ENCODE data around the gene SH3TC1.

SH3TC1 gene

GRCh38 chr4:8211737-8212581 lies 12.9 kb downstream of the SH3TC1 start:
- no peaks in the 10 kb centered on the region for H3K27me3 ChIP-seq (ENCODE audit: low read depth, low read length)
- no peak overlapping the region for H3K27ac ChIP-seq (ENCODE audit: low read length)

GRCh38 chr4:8212622-8213021 lies 13.5 kb downstream of the SH3TC1 start:
- no peaks in the 10 kb centered on the region for H3K9me3 ChIP-seq (ENCODE audit: control insufficient read depth in 1 of 2, low read length in 2 of 2)
- H3K36me3 ChIP-seq (ENCODE audit: control insufficient read depth in 1 of 2, insufficient read depth in 2 of 2, low read length in 2 of 2), result peaks cover 0 to 3% of the 10 kb centered on the region in 2 donors
- H3K27me3 ChIP-seq (ENCODE audit: low read depth, low read length), result no peaks in the 10 kb centered on the region
- no peaks in the 10 kb centered on the region for H3K4me1 ChIP-seq (ENCODE audit: control insufficient read depth in 1 of 2, insufficient read depth in 2 of 2, low read length in 2 of 2)
- H3K4me3 ChIP-seq (ENCODE audit: low read depth in 1 of 2, low read length in 2 of 2), result no peak overlapping the region
- no peak overlapping the region for H3K27ac ChIP-seq (ENCODE audit: low read length)

More at GRCh38 chr4:8211737-8212581, 12.9 kb downstream of the SH3TC1 start:
- Histone ChIP-seq H3K4me3 (ENCODE audit: low read depth in 1 of 2, low read length in 2 of 2) (no peak overlapping the region), H3K4me1 (ENCODE audit: control insufficient read depth in 1 of 2, insufficient read depth in 2 of 2, low read length in 2 of 2) (no peaks in the 10 kb centered on the region), H3K9me3 (ENCODE audit: control insufficient read depth in 1 of 2, low read length in 2 of 2) (no peaks in the 10 kb centered on the region), H3K36me3 (ENCODE audit: control insufficient read depth in 1 of 2, insufficient read depth in 2 of 2, low read length in 2 of 2) (peaks cover 0 to 3% of the 10 kb centered on the region in 2 donors)

DNA sequence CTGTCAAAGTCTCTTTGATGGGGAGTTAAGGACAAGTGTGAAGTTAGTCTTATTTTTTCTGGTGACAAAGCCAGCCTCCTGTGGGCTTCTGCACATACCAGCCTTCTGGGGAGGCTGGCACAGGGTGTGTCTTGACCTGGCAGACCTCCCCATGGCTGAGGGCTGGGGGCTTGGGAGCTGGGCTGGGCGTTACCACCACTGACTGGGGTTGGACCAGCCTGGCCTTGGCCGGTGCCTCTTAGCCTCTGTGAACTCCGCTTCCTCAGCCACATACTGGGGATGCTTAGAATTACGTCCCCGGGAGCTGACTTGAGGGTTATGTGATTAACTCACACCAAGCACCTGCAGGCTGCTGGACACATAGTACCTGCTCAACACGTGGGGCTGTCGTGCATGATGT lies 14.0 kb downstream of the SH3TC1 start:
- Histone ChIP-seq H3K4me1 (ENCODE audit: control insufficient read depth in 1 of 2, insufficient read depth in 2 of 2, low read length in 2 of 2) (no peaks in the 10 kb centered on the region), H3K27me3 (ENCODE audit: low read depth, low read length) (no peaks in the 10 kb centered on the region), H3K9me3 (ENCODE audit: control insufficient read depth in 1 of 2, low read length in 2 of 2) (no peaks in the 10 kb centered on the region), H3K4me3 (ENCODE audit: low read depth in 1 of 2, low read length in 2 of 2) (no peak overlapping the region), H3K27ac (ENCODE audit: low read length) (no peak overlapping the region), H3K36me3 (ENCODE audit: control insufficient read depth in 1 of 2, insufficient read depth in 2 of 2, low read length in 2 of 2) (peaks cover 0 to 3% of the 10 kb centered on the region in 2 donors)

DNA sequence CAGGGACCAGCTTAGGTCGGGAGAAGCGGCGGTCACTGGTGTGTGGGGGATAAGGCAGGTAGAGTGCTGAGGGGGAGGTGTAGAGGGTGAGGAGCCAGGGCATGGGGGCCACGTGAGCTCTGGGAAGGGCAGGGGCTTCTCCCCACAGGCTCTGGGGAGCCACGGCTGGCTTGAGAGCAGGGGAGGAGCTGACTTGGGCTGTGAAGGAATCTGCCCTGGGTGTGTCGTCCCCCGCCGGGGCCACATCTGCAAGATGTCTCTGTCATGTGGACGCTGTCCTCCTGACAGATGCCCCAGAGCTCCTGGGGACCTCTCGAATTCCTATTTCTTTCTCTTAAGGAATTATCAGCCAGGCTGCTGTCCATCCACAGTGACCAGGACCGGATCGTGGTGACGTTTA lies 15.0 kb downstream of the SH3TC1 start:
- Histone ChIP-seq H3K36me3 (ENCODE audit: control insufficient read depth in 1 of 2, insufficient read depth in 2 of 2, low read length in 2 of 2) (peaks cover 0 to 3% of the 10 kb centered on the region in 2 donors), H3K27me3 (ENCODE audit: low read depth, low read length) (no peaks in the 10 kb centered on the region), H3K4me1 (ENCODE audit: control insufficient read depth in 1 of 2, insufficient read depth in 2 of 2, low read length in 2 of 2) (no peaks in the 10 kb centered on the region), H3K4me3 (ENCODE audit: low read depth in 1 of 2, low read length in 2 of 2) (no peak overlapping the region), H3K27ac (ENCODE audit: low read length) (no peak overlapping the region), H3K9me3 (ENCODE audit: control insufficient read depth in 1 of 2, low read length in 2 of 2) (no peaks in the 10 kb centered on the region)

DNA sequence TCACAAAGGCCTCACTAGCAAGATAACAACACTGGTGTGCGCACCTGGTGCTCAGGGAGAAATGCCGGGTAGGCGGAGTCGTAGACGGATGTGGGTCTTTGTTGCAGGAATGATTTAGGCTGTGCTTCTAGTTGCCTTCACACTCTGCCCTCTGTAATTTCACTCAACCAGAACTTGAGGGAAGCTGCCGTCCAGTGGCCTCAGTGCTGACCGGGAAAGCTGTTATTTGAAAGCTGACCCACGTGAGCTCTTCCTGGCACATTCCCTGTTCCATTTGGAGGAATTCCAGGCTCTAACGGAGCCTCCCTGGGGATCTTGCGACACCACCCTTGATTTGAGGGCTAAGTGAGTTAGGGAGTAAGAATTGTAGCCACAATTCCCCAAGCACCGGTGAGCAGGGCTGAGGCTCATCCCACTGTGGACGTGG lies 15.9 kb downstream of the SH3TC1 start:
- Histone ChIP-seq H3K4me3 (ENCODE audit: low read depth in 1 of 2, low read length in 2 of 2) (no peak overlapping the region), H3K36me3 (ENCODE audit: control insufficient read depth in 1 of 2, insufficient read depth in 2 of 2, low read length in 2 of 2) (peaks cover 0 to 3% of the 10 kb centered on the region in 2 donors), H3K4me1 (ENCODE audit: control insufficient read depth in 1 of 2, insufficient read depth in 2 of 2, low read length in 2 of 2) (no peaks in the 10 kb centered on the region), H3K9me3 (ENCODE audit: control insufficient read depth in 1 of 2, low read length in 2 of 2) (no peaks in the 10 kb centered on the region), H3K27me3 (ENCODE audit: low read depth, low read length) (no peaks in the 10 kb centered on the region), H3K27ac (ENCODE audit: low read length) (no peak overlapping the region)

DNA sequence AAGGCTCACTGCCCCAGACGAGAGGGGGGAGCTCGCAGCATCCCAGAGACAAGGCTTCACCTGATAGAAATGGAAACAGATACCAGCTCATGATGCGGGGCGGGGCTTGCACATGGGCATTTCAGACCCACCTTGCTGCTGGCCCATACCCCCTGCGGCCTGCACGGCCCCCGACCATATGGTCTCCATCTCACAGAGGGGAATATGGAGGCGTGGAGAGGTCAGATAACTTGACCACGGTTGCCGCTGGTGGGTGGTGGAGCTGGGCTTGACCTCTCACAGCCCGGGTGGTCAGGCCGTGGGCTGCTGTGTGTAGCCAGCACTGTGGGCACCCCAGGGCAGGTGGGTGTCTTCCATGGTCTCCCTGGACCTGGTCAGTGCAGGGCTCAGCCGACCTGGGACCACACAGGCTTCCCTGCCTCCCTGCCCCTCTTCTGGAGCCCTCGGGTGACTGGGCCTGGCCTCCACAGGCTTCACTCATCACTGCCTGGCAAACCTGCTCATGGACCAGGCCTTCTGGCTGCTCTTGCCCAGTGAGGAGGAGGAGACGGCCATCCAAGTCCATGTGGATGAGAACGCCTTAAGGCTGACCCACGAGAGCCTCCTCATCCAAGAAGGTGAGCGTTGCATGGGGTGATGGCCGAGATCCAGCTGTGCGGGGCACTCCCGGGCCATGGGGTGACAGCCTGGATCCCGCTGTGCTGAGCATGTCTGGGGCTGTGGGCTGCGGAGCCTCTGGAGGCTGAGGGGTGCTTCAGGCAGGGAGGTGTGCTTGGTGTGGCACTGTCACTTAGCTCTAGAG lies 16.8 kb downstream of the SH3TC1 start:
- Histone ChIP-seq H3K4me3 (ENCODE audit: low read depth in 1 of 2, low read length in 2 of 2) (no peak overlapping the region), H3K27me3 (ENCODE audit: low read depth, low read length) (no peaks in the 10 kb centered on the region), H3K27ac (ENCODE audit: low read length) (no peak overlapping the region), H3K4me1 (ENCODE audit: control insufficient read depth in 1 of 2, insufficient read depth in 2 of 2, low read length in 2 of 2) (no peaks in the 10 kb centered on the region), H3K9me3 (ENCODE audit: control insufficient read depth in 1 of 2, low read length in 2 of 2) (no peaks in the 10 kb centered on the region), H3K36me3 (ENCODE audit: control insufficient read depth in 1 of 2, insufficient read depth in 2 of 2, low read length in 2 of 2) (peaks cover 0 to 3% of the 10 kb centered on the region in 2 donors)

DNA sequence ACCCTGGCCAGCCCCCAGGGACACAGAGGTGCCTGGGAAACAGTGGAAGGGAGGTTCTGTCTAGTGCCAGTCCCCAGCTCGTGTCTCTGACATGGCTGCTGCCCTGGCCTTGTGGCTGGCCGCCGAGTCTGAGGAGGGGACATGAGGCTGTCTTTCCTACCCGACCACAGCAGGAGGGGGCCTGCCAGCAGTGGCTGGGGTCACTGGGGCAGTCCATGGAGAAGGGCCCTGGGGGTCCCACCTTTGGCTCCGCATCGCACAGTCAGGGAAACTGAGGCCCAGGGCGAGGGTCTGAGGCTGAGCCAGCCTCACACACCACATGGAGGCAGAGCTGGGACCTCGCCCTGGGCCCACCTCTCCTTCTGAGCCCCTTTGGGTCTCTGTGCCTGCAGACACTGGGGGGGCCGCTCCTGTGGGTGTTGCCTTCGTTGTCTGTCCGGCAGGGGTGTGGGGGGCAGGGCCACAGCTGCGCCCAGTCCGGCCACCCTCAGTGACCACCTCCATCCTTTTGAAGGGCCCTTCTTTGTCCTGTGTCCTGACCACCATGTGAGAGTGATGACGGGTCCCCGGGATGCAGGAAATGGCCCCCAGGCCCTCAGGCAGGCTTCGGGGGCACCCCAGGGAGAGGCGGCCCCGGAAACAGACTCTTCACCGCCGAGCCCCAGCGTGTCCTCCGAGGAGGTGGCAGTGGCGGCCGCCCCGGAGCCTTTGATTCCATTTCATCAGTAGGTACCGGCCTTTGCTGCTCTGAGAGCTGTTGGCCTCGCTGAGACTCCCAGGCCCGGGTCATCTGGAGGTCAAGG lies 17.6 kb downstream of the SH3TC1 start:
- Histone ChIP-seq H3K36me3 (ENCODE audit: control insufficient read depth in 1 of 2, insufficient read depth in 2 of 2, low read length in 2 of 2) (peaks cover 0 to 3% of the 10 kb centered on the region in 2 donors), H3K4me3 (ENCODE audit: low read depth in 1 of 2, low read length in 2 of 2) (no peak overlapping the region), H3K27ac (ENCODE audit: low read length) (no peak overlapping the region), H3K9me3 (ENCODE audit: control insufficient read depth in 1 of 2, low read length in 2 of 2) (no peaks in the 10 kb centered on the region), H3K4me1 (ENCODE audit: control insufficient read depth in 1 of 2, insufficient read depth in 2 of 2, low read length in 2 of 2) (no peaks in the 10 kb centered on the region), H3K27me3 (ENCODE audit: low read depth, low read length) (no peaks in the 10 kb centered on the region)

DNA sequence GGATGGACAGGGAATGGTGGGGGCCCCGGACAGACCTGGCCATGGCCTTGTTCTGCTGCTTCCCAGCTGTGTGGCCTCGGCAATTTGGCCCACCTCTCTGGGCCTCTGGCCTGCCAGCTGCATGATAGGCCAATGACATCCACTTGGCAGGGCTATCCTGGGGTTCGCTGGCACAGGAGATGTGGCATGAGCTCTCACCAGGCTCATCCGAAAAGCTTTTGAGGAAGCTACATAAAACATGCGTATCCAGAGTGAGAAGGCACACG lies 18.1 kb downstream of the SH3TC1 start:
- H3K9me3 ChIP-seq (ENCODE audit: control insufficient read depth in 1 of 2, low read length in 2 of 2), result no peaks in the 10 kb centered on the region
- H3K27ac ChIP-seq (ENCODE audit: low read length), result no peak overlapping the region
- H3K36me3 ChIP-seq (ENCODE audit: control insufficient read depth in 1 of 2, insufficient read depth in 2 of 2, low read length in 2 of 2), result peaks cover 0 to 3% of the 10 kb centered on the region in 2 donors
- H3K4me3 ChIP-seq (ENCODE audit: low read depth in 1 of 2, low read length in 2 of 2), result no peak overlapping the region
- H3K4me1 ChIP-seq (ENCODE audit: control insufficient read depth in 1 of 2, insufficient read depth in 2 of 2, low read length in 2 of 2), result no peaks in the 10 kb centered on the region
- H3K27me3 ChIP-seq (ENCODE audit: low read depth, low read length), result no peaks in the 10 kb centered on the region

- Histone ChIP-seq H3K9me3 (ENCODE audit: control insufficient read depth in 1 of 2, low read length in 2 of 2) (no peaks in the 10 kb centered on the region), H3K36me3 (ENCODE audit: control insufficient read depth in 1 of 2, insufficient read depth in 2 of 2, low read length in 2 of 2) (peaks cover 0 to 3% of the 10 kb centered on the region in 2 donors), H3K27me3 (ENCODE audit: low read depth, low read length) (no peaks in the 10 kb centered on the region), H3K4me1 (ENCODE audit: control insufficient read depth in 1 of 2, insufficient read depth in 2 of 2, low read length in 2 of 2) (no peaks in the 10 kb centered on the region), H3K4me3 (ENCODE audit: low read depth in 1 of 2, low read length in 2 of 2) (no peak overlapping the region), H3K27ac (ENCODE audit: low read length) (no peak overlapping the region)
Measured at GRCh38 chr4:8217871-8218270, 18.8 kb downstream of the SH3TC1 start.

DNA sequence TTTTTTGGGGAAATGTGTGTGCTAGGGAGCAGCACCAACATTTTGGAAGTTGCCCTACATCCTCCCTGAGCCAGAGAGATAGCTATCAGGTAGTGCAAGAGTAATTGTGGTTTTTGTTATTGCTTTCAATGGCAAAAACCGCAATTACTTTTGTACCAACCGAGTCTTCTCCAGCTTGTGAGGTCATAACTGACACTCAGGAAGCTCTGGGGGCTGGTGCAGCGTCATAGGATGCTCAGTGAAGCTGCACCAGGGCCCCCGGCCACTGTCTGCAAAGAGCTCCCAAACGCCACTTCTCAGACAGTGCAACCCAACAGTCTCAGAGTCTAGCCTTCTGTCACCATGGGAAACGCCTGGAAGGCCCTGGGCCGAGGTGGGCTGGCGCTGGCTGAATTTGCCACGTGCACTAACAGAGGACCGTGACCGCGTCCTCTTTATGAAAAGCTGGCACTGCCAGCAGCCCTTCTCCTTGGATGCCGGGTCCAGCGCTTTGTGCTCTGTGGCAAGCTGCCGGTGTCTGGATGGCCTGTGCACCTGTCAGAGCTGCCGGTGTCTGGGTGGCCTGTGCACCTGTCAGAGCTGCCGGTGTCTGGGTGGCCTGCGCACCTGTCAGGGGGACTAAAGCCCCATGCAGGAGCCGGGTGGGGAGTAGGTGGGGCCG lies 19.4 kb downstream of the SH3TC1 start:
- H3K4me1 ChIP-seq (ENCODE audit: control insufficient read depth in 1 of 2, insufficient read depth in 2 of 2, low read length in 2 of 2), result no peaks in the 10 kb centered on the region
- no peak overlapping the region for H3K4me3 ChIP-seq (ENCODE audit: low read depth in 1 of 2, low read length in 2 of 2)
- peaks cover 0 to 1% of the 10 kb centered on the region in 2 donors for H3K36me3 ChIP-seq (ENCODE audit: control insufficient read depth in 1 of 2, insufficient read depth in 2 of 2, low read length in 2 of 2)
- no peak overlapping the region for H3K27ac ChIP-seq (ENCODE audit: low read length)
- H3K9me3 ChIP-seq (ENCODE audit: control insufficient read depth in 1 of 2, low read length in 2 of 2), result no peaks in the 10 kb centered on the region
- H3K27me3 ChIP-seq (ENCODE audit: low read depth, low read length), result no peaks in the 10 kb centered on the region

DNA sequence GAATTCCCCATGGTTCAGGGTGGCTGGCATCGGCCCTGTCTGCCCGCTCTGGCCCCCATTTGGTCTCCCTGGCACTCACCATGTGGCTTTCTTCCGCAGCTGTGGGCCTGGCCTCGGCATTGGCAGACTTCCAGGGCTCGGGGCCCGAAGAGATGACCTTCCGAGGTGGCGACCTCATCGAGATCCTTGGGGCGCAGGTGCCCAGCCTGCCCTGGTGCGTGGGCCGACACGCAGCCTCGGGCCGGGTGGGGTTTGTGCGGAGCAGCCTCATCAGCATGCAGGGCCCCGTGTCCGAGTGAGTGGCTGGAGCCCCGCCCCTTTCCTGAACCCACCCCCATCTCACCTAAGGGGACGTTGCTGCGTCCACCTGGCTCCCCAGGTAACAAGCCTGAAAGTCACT lies 20.1 kb downstream of the SH3TC1 start:
- Histone ChIP-seq H3K4me1 (ENCODE audit: control insufficient read depth in 1 of 2, insufficient read depth in 2 of 2, low read length in 2 of 2) (no peaks in the 10 kb centered on the region), H3K36me3 (ENCODE audit: control insufficient read depth in 1 of 2, insufficient read depth in 2 of 2, low read length in 2 of 2) (peaks cover 0 to 3% of the 10 kb centered on the region in 2 donors), H3K27me3 (ENCODE audit: low read depth, low read length) (no peaks in the 10 kb centered on the region), H3K27ac (ENCODE audit: low read length) (no peak overlapping the region), H3K4me3 (ENCODE audit: low read depth in 1 of 2, low read length in 2 of 2) (no peak overlapping the region), H3K9me3 (ENCODE audit: control insufficient read depth in 1 of 2, low read length in 2 of 2) (no peaks in the 10 kb centered on the region)

All from muscle layer of duodenum (tissue), 2 donors.